Osteoblast (primary cell): ENCODE measurements around the gene MACROD2. TPM values are rescaled to one million over a fixed set of nuclear protein-coding genes. Genes with fewer than 3 reads are reported as not detected.

Experiments used
- DNase-seq: peaks from one replicate; pipeline ENCODE4 v3.0.0; 2011; ENCODE audit warnings: low spot score, mixed read lengths; ENCODE audit not compliant: insufficient read length; ENCODE audit errors: missing footprints
- H2AFZ ChIP-seq: 2 replicates; pipeline ENCODE4 v1.6.0; 2011; ENCODE audit warnings: mild to moderate bottlenecking, low read length
- H3K27ac ChIP-seq: 2 replicates; pipeline ENCODE4 v1.5.1; 2011; ENCODE audit warnings: mild to moderate bottlenecking, low read depth, low read length, moderate library complexity
- H3K27me3 ChIP-seq: 2 replicates; pipeline ENCODE4 v1.6.0; 2012; ENCODE audit warnings: mild to moderate bottlenecking, control low read depth, inconsistent platforms, low read length, moderate library complexity; ENCODE audit not compliant: insufficient read depth
- H3K36me3 ChIP-seq: 2 replicates; pipeline ENCODE4 v1.5.1; 2011; ENCODE audit warnings: mild to moderate bottlenecking, low read length, control low read depth, moderate library complexity; ENCODE audit not compliant: insufficient read depth
- H3K4me1 ChIP-seq: 2 replicates; pipeline ENCODE4 v1.5.1; 2011; ENCODE audit warnings: mild to moderate bottlenecking, low read length, control low read depth, moderate library complexity; ENCODE audit not compliant: insufficient read depth
- H3K4me2 ChIP-seq: 2 replicates; pipeline ENCODE4 v1.6.0; 2011; ENCODE audit warnings: mild to moderate bottlenecking, low read length; ENCODE audit not compliant: insufficient read depth
- H3K4me3 ChIP-seq: fragments of 200-600 bp; sonication (generic); 3 replicates; pipeline ENCODE4 v1.5.1; 2012; ENCODE audit warnings: mild to moderate bottlenecking, low read length, inconsistent platforms; ENCODE audit not compliant: insufficient read depth
- H3K79me2 ChIP-seq: 2 replicates; pipeline ENCODE4 v1.6.0; 2012; ENCODE audit warnings: mild to moderate bottlenecking, low read length, control low read depth, inconsistent platforms; ENCODE audit not compliant: insufficient read depth
- H3K9me3 ChIP-seq: 2 replicates; pipeline ENCODE4 v1.5.1; 2011; ENCODE audit warnings: low read depth, low read length, control low read depth
- H4K20me1 ChIP-seq: 2 replicates; pipeline ENCODE4 v1.6.0; 2012; ENCODE audit warnings: mild to moderate bottlenecking, low read length, control low read depth; ENCODE audit not compliant: insufficient read depth
- CTCF ChIP-seq: IDR thresholded peaks from 2 replicates; pipeline ENCODE4 v1.5.1; 2011; ENCODE audit warnings: mild to moderate bottlenecking, low read depth, low read length, moderate library complexity; ENCODE audit errors: extremely low read depth
- total RNA-seq: library from RNA; depleted of rRNA; stranded (reverse); fragments of >200 nt; gene quantifications from 2 replicates; pipeline ENCODE4 v1.2.3, GENCODE V29; 2012

The MACROD2 gene
- total RNA-seq, 1 donor: 4.0 TPM

- no peaks in the 10 kb centered on the region for H3K79me2 ChIP-seq
- H3K4me3 ChIP-seq: no peak overlapping the region
- H3K4me1 ChIP-seq: no peaks in the 10 kb centered on the region
- H2AFZ ChIP-seq: no peak overlapping the region
- H3K36me3 ChIP-seq: no peaks in the 10 kb centered on the region
- H4K20me1 ChIP-seq: no peaks in the 10 kb centered on the region
- H3K27ac ChIP-seq: no peak overlapping the region
- no peak for TF ChIP-seq CTCF
- no peaks in the 10 kb centered on the region for H3K9me3 ChIP-seq
- DNase-seq: no peak
- no peak overlapping the region for H3K4me2 ChIP-seq
- no peaks in the 10 kb centered on the region for H3K27me3 ChIP-seq
These were observed 614.3 kb downstream of the MACROD2 start for GRCh38 chr20:14609328-14610221.

DNA sequence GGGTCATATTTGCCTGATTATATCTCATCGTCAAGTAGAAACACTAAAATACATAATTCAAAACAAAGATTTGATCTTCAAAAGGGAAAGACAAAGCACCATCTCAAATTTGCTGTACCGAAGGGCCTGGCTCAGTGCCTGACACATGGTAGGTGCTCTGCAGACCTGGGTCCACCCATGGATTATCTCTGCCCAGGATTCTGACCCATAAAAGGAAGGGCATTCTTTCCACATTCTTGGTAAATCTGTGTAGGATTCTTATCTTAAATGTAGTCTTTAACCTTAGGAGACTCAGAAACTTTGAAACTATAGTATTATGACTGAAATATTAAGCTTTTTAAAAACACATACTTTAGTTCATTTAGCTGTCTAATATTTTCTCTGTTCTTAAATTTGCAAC lies 616.2 kb downstream of the MACROD2 start:
- Histone ChIP-seq H3K27ac (no peak overlapping the region), H3K79me2 (no peaks in the 10 kb centered on the region), H3K4me3 (no peak overlapping the region), H3K4me2 (no peak overlapping the region), H3K9me3 (peaks cover 4% of the 10 kb centered on the region), H4K20me1 (no peaks in the 10 kb centered on the region), H2AFZ (no peak overlapping the region), H3K27me3 (no peaks in the 10 kb centered on the region), H3K4me1 (no peaks in the 10 kb centered on the region), H3K36me3 (no peaks in the 10 kb centered on the region)
- DNase-seq: no peak
- TF ChIP-seq CTCF: no peak

GRCh38 chr20:14612391-14612790 lies 617.1 kb downstream of the MACROD2 start:
- H3K4me1 ChIP-seq: no peaks in the 10 kb centered on the region
- no peaks in the 10 kb centered on the region for H3K79me2 ChIP-seq
- H3K27me3 ChIP-seq: no peaks in the 10 kb centered on the region
- no peaks in the 10 kb centered on the region for H4K20me1 ChIP-seq
- no peak for DNase-seq
- peaks cover 4% of the 10 kb centered on the region for H3K9me3 ChIP-seq
- no peak overlapping the region for H3K27ac ChIP-seq
- no peaks in the 10 kb centered on the region for H3K36me3 ChIP-seq
- no peak for TF ChIP-seq CTCF
- no peak overlapping the region for H3K4me3 ChIP-seq
- no peak overlapping the region for H3K4me2 ChIP-seq
- H2AFZ ChIP-seq: no peak overlapping the region

DNA sequence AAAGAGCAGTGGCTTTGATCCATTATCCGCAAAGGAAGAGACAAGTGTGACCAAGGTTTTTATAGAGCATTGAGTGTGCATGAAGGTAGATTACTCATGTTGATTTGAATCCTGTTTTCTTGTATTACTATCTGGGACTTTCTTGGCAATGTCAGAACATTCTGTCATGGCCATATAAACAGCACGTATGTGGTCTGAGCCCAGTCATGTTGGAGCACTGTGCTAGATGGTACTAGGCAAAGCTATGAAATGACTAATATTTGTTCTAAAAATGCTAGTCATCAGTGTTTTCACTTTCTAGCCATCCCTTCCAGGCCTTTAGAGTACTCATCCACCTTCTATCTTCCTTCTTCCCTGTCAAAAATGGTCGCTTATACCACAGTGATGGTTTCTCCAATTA lies 620.7 kb downstream of the MACROD2 start:
- Histone ChIP-seq H3K27ac (no peak overlapping the region), H4K20me1 (no peaks in the 10 kb centered on the region), H2AFZ (no peak overlapping the region), H3K4me3 (no peak overlapping the region), H3K27me3 (no peaks in the 10 kb centered on the region), H3K36me3 (no peaks in the 10 kb centered on the region), H3K79me2 (no peaks in the 10 kb centered on the region), H3K4me1 (no peaks in the 10 kb centered on the region), H3K4me2 (no peak overlapping the region), H3K9me3 (peaks cover 4% of the 10 kb centered on the region)
- DNase-seq: no peak
- no peak for TF ChIP-seq CTCF
